WTC11 (cell line): ENCODE data around the gene RRP8. TPM values are rescaled to one million over a fixed set of nuclear protein-coding genes. Genes with fewer than 3 reads are reported as not detected.

ENCODE experiments used
- ATAC-seq: fragments of 200-7000 bp; cut with Tn5 transposase; 2 replicates; pipeline ENCODE4 v1.10.0; 2021; ENCODE audit warnings: mild to moderate bottlenecking, moderate library complexity
- Bru-seq: library from RNA; stranded (reverse); fragments of 400-500 nt; gene quantifications from one replicate; lab custom pipeline; 2021; lab: Mats Ljungman, UMichigan
- CTCF ChIA-PET: fragments of 300-600 bp; sonication (Branson Sonifier 250); formaldehyde crosslinking; loops from one replicate; lab custom pipeline; 2021; ENCODE audit warnings: antibody characterized with exemption; lab: Charles Lee
- POLR2A ChIA-PET: fragments of 350-600 bp; sonication (Branson Sonifier 250); formaldehyde crosslinking; loops from one replicate; lab custom pipeline; 2021; ENCODE audit warnings: antibody characterized with exemption; lab: Charles Lee
- DNase-seq: peaks from one replicate; pipeline ENCODE4 v3.0.0; 2021; ENCODE audit warnings: low spot score
- H3K27ac Mint-ChIP-seq: 2 replicates; pipeline ENCODE4 v1.8.0; 2021; ENCODE audit warnings: mixed read lengths
- H3K27me3 Mint-ChIP-seq: 2 replicates; pipeline ENCODE4 v1.8.0; 2021; ENCODE audit warnings: low read depth, mild to moderate bottlenecking, moderate library complexity, mixed read lengths
- H3K36me3 Mint-ChIP-seq: 2 replicates; pipeline ENCODE4 v1.8.0; 2021; ENCODE audit warnings: mixed read lengths
- H3K4me1 Mint-ChIP-seq: 2 replicates; pipeline ENCODE4 v1.8.0; 2022; ENCODE audit warnings: mixed read lengths
- H3K4me3 Mint-ChIP-seq: 2 replicates; pipeline ENCODE4 v1.8.0; 2021; ENCODE audit warnings: mild to moderate bottlenecking, moderate library complexity, mixed read lengths
- H3K9me3 Mint-ChIP-seq: 2 replicates; pipeline ENCODE4 v1.8.0; 2021; ENCODE audit warnings: mixed read lengths
- AR ChIP-seq: fragments of 250-450 bp; sonication (Bioruptor Pico); IDR thresholded peaks from 2 replicates; pipeline ENCODE4 v1.9.0; 2021; ENCODE audit warnings: mild to moderate bottlenecking
- ATF3 ChIP-seq: sonication (generic); formaldehyde crosslinking; conservative IDR thresholded peaks from 2 replicates; pipeline ENCODE4 v1.8.1; 2022; ENCODE audit warnings: mild to moderate bottlenecking, missing genetic modification reagents
- CDX4 ChIP-seq: fragments of 250-450 bp; sonication (Bioruptor Pico); IDR thresholded peaks from 2 replicates; pipeline ENCODE4 v1.9.0; 2021; ENCODE audit warnings: moderate library complexity, mild to moderate bottlenecking, inconsistent platforms, borderline replicate concordance
- E2F5 ChIP-seq: sonication (generic); formaldehyde crosslinking; IDR thresholded peaks from 2 replicates; pipeline ENCODE4 v1.8.1; 2022; ENCODE audit warnings: mild to moderate bottlenecking, moderate library complexity, missing genetic modification reagents
- ETV6 ChIP-seq: sonication (generic); formaldehyde crosslinking; IDR thresholded peaks from 2 replicates; pipeline ENCODE4 v1.8.1; 2022; ENCODE audit warnings: mild to moderate bottlenecking, missing genetic modification reagents
- FOXP1 ChIP-seq: sonication (generic); formaldehyde crosslinking; IDR thresholded peaks from 2 replicates; pipeline ENCODE4 v1.8.0; 2022; ENCODE audit warnings: missing genetic modification reagents, mild to moderate bottlenecking, moderate library complexity, borderline replicate concordance
- GTF2I ChIP-seq: fragments of 250-450 bp; sonication (Bioruptor Pico); conservative IDR thresholded peaks from 2 replicates; pipeline ENCODE4 v1.4.0; 2021; ENCODE audit warnings: mild to moderate bottlenecking
- IRF1 ChIP-seq: sonication (generic); formaldehyde crosslinking; IDR thresholded peaks from 2 replicates; pipeline ENCODE4 v1.8.0; 2023; ENCODE audit warnings: missing genetic modification reagents
- IRF2 ChIP-seq: sonication (generic); formaldehyde crosslinking; IDR thresholded peaks from 2 replicates; pipeline ENCODE4 v1.8.0; 2022; ENCODE audit warnings: low read depth, missing genetic modification reagents, borderline replicate concordance
- JAZF1 ChIP-seq: fragments of 250-450 bp; sonication (Bioruptor Pico); IDR thresholded peaks from 2 replicates; pipeline ENCODE4 v1.9.0; 2021; ENCODE audit warnings: moderate library complexity, mild to moderate bottlenecking, inconsistent platforms
- KAT7 ChIP-seq: sonication (generic); formaldehyde crosslinking; IDR thresholded peaks from 2 replicates; pipeline ENCODE4 v1.8.1; 2023; ENCODE audit warnings: missing genetic modification reagents, mild to moderate bottlenecking, borderline replicate concordance
- MAX ChIP-seq: sonication (generic); formaldehyde crosslinking; IDR thresholded peaks from 2 replicates; pipeline ENCODE4 v1.8.0; 2022; ENCODE audit warnings: mild to moderate bottlenecking, missing genetic modification reagents
- MLX ChIP-seq: sonication (generic); formaldehyde crosslinking; IDR thresholded peaks from 2 replicates; pipeline ENCODE4 v1.8.1; 2023; ENCODE audit warnings: mild to moderate bottlenecking, missing genetic modification reagents, moderate library complexity
- MYBL2 ChIP-seq: sonication (generic); formaldehyde crosslinking; IDR thresholded peaks from 2 replicates; pipeline ENCODE4 v1.8.1; 2023; ENCODE audit warnings: mild to moderate bottlenecking, moderate library complexity, missing genetic modification reagents
- NR1H2 ChIP-seq: sonication (generic); formaldehyde crosslinking; IDR thresholded peaks from 2 replicates; pipeline ENCODE4 v1.9.0; 2021; ENCODE audit warnings: mild to moderate bottlenecking, moderate library complexity, missing genetic modification reagents
- PREB ChIP-seq: sonication (generic); formaldehyde crosslinking; IDR thresholded peaks from 2 replicates; pipeline ENCODE4 v1.8.1; 2022; ENCODE audit warnings: mild to moderate bottlenecking, missing genetic modification reagents, moderate library complexity, borderline replicate concordance
- PRRX2 ChIP-seq: fragments of 250-450 bp; sonication (Bioruptor Pico); IDR thresholded peaks from 2 replicates; pipeline ENCODE4 v1.8.0; 2021; ENCODE audit warnings: mild to moderate bottlenecking
- RELA ChIP-seq: sonication (generic); formaldehyde crosslinking; IDR thresholded peaks from 2 replicates; pipeline ENCODE4 v1.8.1; 2022; ENCODE audit warnings: missing genetic modification reagents, mild to moderate bottlenecking, borderline replicate concordance
- SP1 ChIP-seq: sonication (generic); formaldehyde crosslinking; conservative IDR thresholded peaks from 2 replicates; pipeline ENCODE4 v1.8.1; 2022; ENCODE audit warnings: missing genetic modification reagents
- TCF7 ChIP-seq: sonication (generic); formaldehyde crosslinking; IDR thresholded peaks from 2 replicates; pipeline ENCODE4 v1.8.0; 2022; ENCODE audit warnings: mild to moderate bottlenecking, low read depth, missing genetic modification reagents, moderate library complexity
- ZNF138 ChIP-seq: sonication (generic); formaldehyde crosslinking; conservative IDR thresholded peaks from 2 replicates; pipeline ENCODE4 v1.8.1; 2022; ENCODE audit warnings: mild to moderate bottlenecking, moderate library complexity, missing genetic modification reagents
- ZNF317 ChIP-seq: sonication (generic); formaldehyde crosslinking; IDR thresholded peaks from 2 replicates; pipeline ENCODE4 v1.8.1; 2023; ENCODE audit warnings: low read depth, mild to moderate bottlenecking, moderate library complexity, missing genetic modification reagents, borderline replicate concordance
- ZNF423 ChIP-seq: fragments of 250-450 bp; sonication (Bioruptor Pico); IDR thresholded peaks from 2 replicates; pipeline ENCODE4 v2.1.2; 2022; ENCODE audit warnings: mild to moderate bottlenecking, moderate library complexity
- ZNF425 ChIP-seq: fragments of 250-450 bp; sonication (Bioruptor Pico); conservative IDR thresholded peaks from 2 replicates; pipeline ENCODE4 v1.9.0; 2021; ENCODE audit warnings: mild to moderate bottlenecking
- ZNF671 ChIP-seq: fragments of 250-450 bp; sonication (Bioruptor Pico); IDR thresholded peaks from 2 replicates; pipeline ENCODE4 v1.8.0; 2021; ENCODE audit warnings: mild to moderate bottlenecking
- long read RNA-seq, 3 experiments: library from RNA in 1 of 3; library from capped mRNA in 1 of 3; library from polyadenylated mRNA in 1 of 3; unstranded in 2 of 3; stranded (forward) in 1 of 3; transcript quantifications; one replicate each; pipeline ENCODE4 v2.0.0, GENCODE V29; 2021
- total RNA-seq: library from RNA; stranded (reverse); gene quantifications from 3 replicates; pipeline ENCODE4 v1.2.3, GENCODE V29; 2021

RRP8 gene
- total RNA-seq (12.5 to 15.0 TPM (median 14.6 TPM) in 3 replicates), Bru-seq, nascent RNA (percentile 85 among the genes with signal in this experiment)
- long read RNA-seq, experiment 1, full-length matches to known transcripts, result 35 of 56 reads
- long read RNA-seq, experiment 1, partial matches to known transcripts, result 4 of 56 reads
- long read RNA-seq, experiment 1, other reads (novel, unspliced or antisense), result 17 of 56 reads
- long read RNA-seq, experiment 2, full-length matches to known transcripts, result 11 of 16 reads
- long read RNA-seq, experiment 2, partial matches to known transcripts, result 3 of 16 reads
- long read RNA-seq, experiment 2, other reads (novel, unspliced or antisense), result 2 of 16 reads
- long read RNA-seq, experiment 3, full-length matches to known transcripts, result 39 of 55 reads
- long read RNA-seq, experiment 3, partial matches to known transcripts, result 6 of 55 reads
- long read RNA-seq, experiment 3, other reads (novel, unspliced or antisense), result 10 of 55 reads

- Mint-ChIP-seq H3K9me3 (no peaks in the 10 kb centered on the region), H3K27ac (no peak within 1 kb of the TSS), H3K36me3 (peaks cover 22% of the 10 kb centered on the region), H3K4me3 (no peak within 1 kb of the TSS), H3K27me3 (no peaks in the 10 kb centered on the region), H3K4me1 (peaks cover 14% of the 10 kb centered on the region)
- ChIA-PET CTCF (interaction anchor here (0.7 to 4.0 kb wide), 11 partner anchors 8 to 160 kb away, joined by 3 to 12 read pairs (median 4); partner anchors contain the start of genes MRPL17, TAF10 and TPP1), POLR2A (interaction anchor here (0.6 to 1.5 kb wide), 6 partner anchors 8 to 122 kb away, joined by 3 to 7 read pairs (median 4); partner anchors contain the start of genes ARFIP2, TAF10, TIMM10B and TPP1)
- DNase-seq, result peak; percentile 93
- ATAC-seq, result peak; percentile 79
- TF ChIP-seq KAT7 (CRISPR knock-in tag) (0 out of 2 replicates have a peak, but pooled peaks have one; percentile 95), GTF2I (CRISPR knock-in tag) (no peak), JAZF1 (CRISPR knock-in tag) (no peak), NR1H2 (no peak), ZNF317 (CRISPR knock-in tag) (no peak), PRRX2 (CRISPR knock-in tag) (no peak), PREB (CRISPR knock-in tag) (no peak; the same call in 1 of the 2 replicates), MYBL2 (CRISPR knock-in tag) (peak; percentile 94), ZNF671 (CRISPR knock-in tag) (no peak), E2F5 (CRISPR knock-in tag) (peak; percentile 93), FOXP1 (CRISPR knock-in tag) (peak; percentile 85), IRF2 (no peak), AR (CRISPR knock-in tag) (no peak), RELA (CRISPR knock-in tag) (peak; percentile 77; the same call in 1 of the 2 replicates), ZNF423 (no peak), ATF3 (no peak), TCF7 (CRISPR knock-in tag) (peak; percentile 42; the same call in 1 of the 2 replicates), MLX (no peak), SP1 (peak; percentile 96), IRF1 (no peak), ETV6 (CRISPR knock-in tag) (peak; percentile 94), CDX4 (CRISPR knock-in tag) (no peak), ZNF425 (CRISPR knock-in tag) (no peak), MAX (peak; percentile 94), ZNF138 (CRISPR knock-in tag) (no peak; the same call in 1 of the 2 replicates)
Observed at GRCh38 chr11:6603287-6604080, at the start of gene RRP8, which contains the start of gene ILK. RRP8 (minus strand) TSS chr11:6603616; CDS start chr11:6603502, 114 bp downstream. ILK (plus strand) TSS chr11:6603774; CDS start chr11:6604272, 498 bp downstream.
